ENCODE measurements around the gene LRRC10B. TPM values are rescaled to one million over a fixed set of nuclear protein-coding genes. Genes with fewer than 3 reads are reported as not detected.
"Not testable (repeated sequence)": the region's sequence is repeated elsewhere in the genome, so short reads cannot be mapped to it uniquely, and the experiment has no call there.

The LRRC10B gene
- total and polyA plus RNA-seq, 2 of the 8 experiments (the other 6 are each of a cell fraction or from before 2014, with no cell fraction given) = 0.47 to 0.71 TPM

- not testable (repeated sequence) for H4K20me1 ChIP-seq (replicated peaks in 1 of 2; ENCODE audit: control insufficient read depth in 1 of 2, insufficient read depth in 2 of 2, low read length in 2 of 2); H2BK15ac ChIP-seq (ENCODE audit: low read length); H3K79me1 ChIP-seq (ENCODE audit: low read depth, low read length); H3K18ac ChIP-seq (ENCODE audit: extremely low read depth, low read length); H2BK12ac ChIP-seq (ENCODE audit: low read depth, low read length); H3K9ac ChIP-seq (replicated peaks in 1 of 4; ENCODE audit: extremely low read depth in 1 of 4, low read depth in 3 of 4, low read length in 3 of 4); H2BK20ac ChIP-seq (ENCODE audit: low read length); H3K56ac ChIP-seq (replicated peaks; ENCODE audit: insufficient read length, low read depth, low read length); H3K4me3 ChIP-seq (ENCODE audit: extremely low read depth in 1 of 4, insufficient read depth in 2 of 4, low read depth in 3 of 4, low read length in 4 of 4); DNase-seq (ENCODE audit: low read depth in 1 of 2, low spot score in 2 of 2); H3K27ac ChIP-seq (ENCODE audit: low read depth, low read length); H2AK5ac ChIP-seq (ENCODE audit: low read depth, low read length); H2AFZ ChIP-seq (ENCODE audit: low read length); FAIRE-seq; H3K14ac ChIP-seq (ENCODE audit: insufficient read length); H3K4ac ChIP-seq (replicated peaks; ENCODE audit: insufficient read length, low read depth, low read length); H4K91ac ChIP-seq (replicated peaks; ENCODE audit: insufficient read length, low read length); H3K23ac ChIP-seq (ENCODE audit: insufficient read length); H2BK120ac ChIP-seq (replicated peaks; ENCODE audit: low read depth, low read length); H2BK5ac ChIP-seq (ENCODE audit: low read depth, low read length); H4K8ac ChIP-seq (ENCODE audit: extremely low read depth, insufficient read depth, low read length); H3K36me3 ChIP-seq (ENCODE audit: control insufficient read depth in 2 of 4, insufficient read depth in 4 of 4, low read length in 3 of 4); H3K9me3 ChIP-seq (ENCODE audit: insufficient read depth in 2 of 2, low read depth in 1 of 2, low read length in 1 of 2); H3K79me2 ChIP-seq (ENCODE audit: control insufficient read depth in 1 of 2, insufficient read depth in 2 of 2, low read length in 2 of 2); H3K4me2 ChIP-seq (ENCODE audit: insufficient read depth in 1 of 2, low read depth in 2 of 2, low read length in 2 of 2); H3K4me1 ChIP-seq (replicated peaks in 1 of 4; ENCODE audit: control insufficient read depth in 3 of 4, insufficient read depth in 4 of 4, low read length in 3 of 4); H3K27me3 ChIP-seq (replicated peaks in 1 of 4; ENCODE audit: control insufficient read depth in 3 of 4, extremely low read depth in 1 of 4, insufficient read depth in 3 of 4, low read length in 3 of 4); H3K23me2 ChIP-seq (ENCODE audit: low read depth, low read length); H4K5ac ChIP-seq (ENCODE audit: insufficient read length, low read depth, low read length)
- ChIA-PET POLR2A (ENCODE audit: partially characterized antibody) (interaction anchor here (0.9 kb wide), 2 partner anchors 29 to 65 kb away, joined by 3 read pairs; no protein-coding TSS in a partner anchor), CTCF (ENCODE audit: partially characterized antibody) (interaction anchor here (1.0 to 57.8 kb wide), 7 partner anchors 9 to 171 kb away, joined by 3 to 2106 read pairs (median 6); partner anchors contain the start of gene LRRC10B)
- whole genome bisulfite sequencing, 2 experiments (ENCODE audit: extremely low coverage in 1 of 2, insufficient coverage in 1 of 2, insufficient read length in 1 of 2, insufficient replicate concordance in 2 of 2, low coverage in 1 of 2, low lambda C conversion rate in 2 of 2, missing lambda C conversion rate in 1 of 2) = 78% methylated on average over 6 of the region's 6 CpGs; no CpG with 5 or more reads in 1 of the 2 experiments
Observed at GRCh38 chr11:61467602-61468001, 40.9 kb upstream of the LRRC10B start.
